H9 (cell line): Measurements from ENCODE around the gene ANXA2. TPM values are rescaled to one million over a fixed set of nuclear protein-coding genes. Genes with fewer than 3 reads are reported as not detected.

ENCODE experiments used
- DNase-seq: peaks from one replicate; pipeline ENCODE4 v3.0.0-alpha.2; 2017
- H2AFZ ChIP-seq: one replicate; pipeline ENCODE4 v1.6.1; 2013; ENCODE audit warnings: mild to moderate bottlenecking, low read length, control low read depth, moderate library complexity
- H2AK5ac ChIP-seq: 2 replicates; pipeline ENCODE4 v1.6.1; 2013; ENCODE audit warnings: low read length, control low read depth, mixed read lengths; ENCODE audit not compliant: insufficient read length
- H2BK120ac ChIP-seq: one replicate; pipeline ENCODE4 v1.6.1; 2013; ENCODE audit warnings: low read depth, mild to moderate bottlenecking, low read length, control low read depth, inconsistent platforms; ENCODE audit not compliant: poor library complexity, severe bottlenecking
- H2BK12ac ChIP-seq: 2 replicates; pipeline ENCODE4 v1.6.1; 2013; ENCODE audit warnings: low read length, control low read depth, mixed read lengths, low read depth; ENCODE audit not compliant: insufficient read length
- H2BK15ac ChIP-seq: 2 replicates; pipeline ENCODE4 v1.6.1; 2013; ENCODE audit warnings: low read depth, low read length, control low read depth
- H2BK20ac ChIP-seq: one replicate; pipeline ENCODE4 v1.6.1; 2013; ENCODE audit warnings: low read depth, mild to moderate bottlenecking, low read length, control low read depth, inconsistent platforms; ENCODE audit not compliant: poor library complexity, severe bottlenecking
- H2BK5ac ChIP-seq: 2 replicates; pipeline ENCODE4 v1.6.1; 2013; ENCODE audit warnings: low read length, control low read depth, mixed read lengths; ENCODE audit not compliant: insufficient read length
- H3K14ac ChIP-seq: 2 replicates; pipeline ENCODE4 v1.6.1; 2013; ENCODE audit warnings: low read length, control low read depth; ENCODE audit not compliant: insufficient read depth
- H3K18ac ChIP-seq: 2 replicates; pipeline ENCODE4 v1.6.1; 2013; ENCODE audit warnings: low read depth, mild to moderate bottlenecking, mixed read lengths, low read length, control low read depth; ENCODE audit not compliant: insufficient read length
- H3K23ac ChIP-seq: 2 replicates; pipeline ENCODE4 v1.6.1; 2013; ENCODE audit warnings: low read length, control low read depth, mixed read lengths, low read depth; ENCODE audit not compliant: insufficient read length
- H3K23me2 ChIP-seq: 2 replicates; pipeline ENCODE4 v1.6.1; 2013; ENCODE audit warnings: low read depth, mild to moderate bottlenecking, mixed read lengths, low read length, control low read depth; ENCODE audit not compliant: insufficient read length, poor library complexity, severe bottlenecking
- H3K27ac ChIP-seq: 2 replicates; pipeline ENCODE4 v1.5.1; 2013; ENCODE audit warnings: low read length, control low read depth, mixed read lengths, low read depth; ENCODE audit not compliant: insufficient read length
- H3K27me3 ChIP-seq: 2 replicates; pipeline ENCODE4 v1.6.1; 2013; ENCODE audit warnings: low read length, control low read depth, inconsistent platforms; ENCODE audit not compliant: insufficient read depth
- H3K4ac ChIP-seq: 2 replicates; pipeline ENCODE4 v1.6.1; 2013; ENCODE audit warnings: low read depth, mild to moderate bottlenecking, control low read depth, inconsistent platforms, low read length, moderate library complexity
- H3K4me1 ChIP-seq: 2 replicates; pipeline ENCODE4 v1.6.1; 2013; ENCODE audit warnings: low read length, control low read depth, inconsistent platforms; ENCODE audit not compliant: insufficient read depth
- H3K4me2 ChIP-seq: 2 replicates; pipeline ENCODE4 v1.6.1; 2013; ENCODE audit warnings: low read length, control low read depth, mixed read lengths; ENCODE audit not compliant: insufficient read length, insufficient read depth
- H3K56ac ChIP-seq: 2 replicates; pipeline ENCODE4 v1.6.1; 2013; ENCODE audit warnings: low read depth, mild to moderate bottlenecking, mixed read lengths, low read length, control low read depth; ENCODE audit not compliant: insufficient read length
- H3K79me1 ChIP-seq: 2 replicates; pipeline ENCODE4 v1.6.1; 2013; ENCODE audit warnings: low read depth, mild to moderate bottlenecking, moderate library complexity, low read length, control low read depth, inconsistent platforms; ENCODE audit not compliant: insufficient read depth, poor library complexity, severe bottlenecking
- H3K79me2 ChIP-seq: 2 replicates; pipeline ENCODE4 v1.6.1; 2013; ENCODE audit warnings: low read length, control low read depth, inconsistent platforms; ENCODE audit not compliant: insufficient read depth
- H3K9ac ChIP-seq: 2 replicates; pipeline ENCODE4 v1.6.1; 2013; ENCODE audit warnings: low read length, control low read depth, mixed read lengths; ENCODE audit not compliant: insufficient read length; ENCODE audit errors: extremely low read depth
- H3K9me3 ChIP-seq: one replicate; pipeline ENCODE4 v1.6.1; 2013; ENCODE audit warnings: low read depth, low read length, inconsistent platforms; ENCODE audit not compliant: control insufficient read depth
- H3T11ph ChIP-seq: one replicate; pipeline ENCODE4 v1.6.1; 2013; ENCODE audit warnings: mild to moderate bottlenecking, low read length, control low read depth, inconsistent platforms
- H4K20me1 ChIP-seq: one replicate; pipeline ENCODE4 v1.6.1; 2013; ENCODE audit not compliant: control insufficient read depth, insufficient read length, insufficient read depth
- H4K5ac ChIP-seq: 2 replicates; pipeline ENCODE4 v1.6.1; 2013; ENCODE audit warnings: low read depth, mild to moderate bottlenecking, mixed read lengths, low read length, control low read depth; ENCODE audit not compliant: insufficient read length
- H4K8ac ChIP-seq: replicated peaks from 2 replicates; pipeline ENCODE4 v1.6.1; 2013; ENCODE audit warnings: low read length, control low read depth, mixed read lengths, low read depth; ENCODE audit not compliant: insufficient read length
- H4K91ac ChIP-seq: 2 replicates; pipeline ENCODE4 v1.6.1; 2013; ENCODE audit warnings: low read depth, mild to moderate bottlenecking, moderate library complexity, mixed read lengths, low read length, control low read depth; ENCODE audit not compliant: insufficient read length
- H3K27ac Mint-ChIP-seq, 3 experiments: 2 replicates in 2 of 3; 3 replicates in 1 of 3; pipeline ENCODE4 v1.8.0; 2020 to 2021; ENCODE audit warnings: mixed read lengths in 3 of 3, mild to moderate bottlenecking in 1 of 3, moderate library complexity in 1 of 3
- H3K27me3 Mint-ChIP-seq: 2 replicates; pipeline ENCODE4 v1.8.0; 2021; ENCODE audit warnings: low read depth, mild to moderate bottlenecking, moderate library complexity, mixed read lengths
- H3K36me3 Mint-ChIP-seq, 3 experiments: 2 replicates in 2 of 3; 3 replicates in 1 of 3; pipeline ENCODE4 v1.8.0; 2020 to 2021; ENCODE audit warnings: low read depth in 3 of 3, mixed read lengths in 3 of 3; ENCODE audit not compliant: insufficient read depth in 1 of 3
- H3K4me1 Mint-ChIP-seq, 2 experiments: 2 replicates each; pipeline ENCODE4 v1.8.0; 2020; ENCODE audit warnings: mixed read lengths in 2 of 2
- H3K4me3 Mint-ChIP-seq, 2 experiments: 2 replicates in 1 of 2; 3 replicates in 1 of 2; pipeline ENCODE4 v1.8.0; 2020 to 2021; ENCODE audit warnings: mild to moderate bottlenecking in 2 of 2, mixed read lengths in 2 of 2, moderate library complexity in 1 of 2
- H3K9me3 Mint-ChIP-seq, 2 experiments: 2 replicates in 1 of 2; 3 replicates in 1 of 2; pipeline ENCODE4 v1.8.0; 2020; ENCODE audit warnings: mild to moderate bottlenecking in 2 of 2, mixed read lengths in 2 of 2, moderate library complexity in 1 of 2
- WGBS: extraction: QIAGEN DNeasy Blood & Tissue Kit; methylation state at CpG from one replicate; pipeline ENCODE4 v1.1.7; 2013; ENCODE audit warnings: missing lambda C conversion rate, low lambda C conversion rate, mixed read lengths; ENCODE audit not compliant: insufficient read length; ENCODE audit errors: extremely low coverage; 5-methylcytosine and 5-hydroxymethylcytosine counted together
- total RNA-seq: library from RNA; stranded (reverse); gene quantifications from 2 replicates; pipeline ENCODE4 v1.2.1, GENCODE V29; 2021
- TF ChIP-seq, protein P1 (sequence below): fragments of 200-600 bp; sonication (generic); conservative IDR thresholded peaks from 3 replicates; pipeline ENCODE4 v1.8.0; 2021; ENCODE audit warnings: antibody characterized with exemption, mild to moderate bottlenecking

Gene ANXA2
- total RNA-seq, 1 experiment from 2014 or later, result 126 TPM

- no peak overlapping the region for H4K91ac ChIP-seq
- no peak overlapping the region for H2BK5ac ChIP-seq
- no peaks in the 10 kb centered on the region for H3K79me1 ChIP-seq
- no peaks in the 10 kb centered on the region for H3K27me3 ChIP-seq
- no peak overlapping the region for H3K9ac ChIP-seq
- no peak overlapping the region for H2BK120ac ChIP-seq
- no peaks in the 10 kb centered on the region for H3K79me2 ChIP-seq
- no peaks in the 10 kb centered on the region for H3K9me3 ChIP-seq
- Mint-ChIP-seq H3K4me1 (peaks cover 7 to 14% of the 10 kb centered on the region in 2 experiments; a peak in 2 of 4 replicates), H3K27me3 (no peaks in the 10 kb centered on the region), H3K27ac (no peak overlapping the region), H3K36me3 (peaks cover 5 to 20% (median 16%) of the 10 kb centered on the region in 3 experiments; a peak in 6 of 7 replicates), H3K9me3 (no peaks in the 10 kb centered on the region), H3K4me3 (no peak overlapping the region)
- no peak overlapping the region for H3K27ac ChIP-seq
- no peak overlapping the region for H2AK5ac ChIP-seq
- H3K56ac ChIP-seq, result no peak overlapping the region
- H2BK12ac ChIP-seq, result no peak overlapping the region
- H3K4me1 ChIP-seq, result no peaks in the 10 kb centered on the region
- H4K20me1 ChIP-seq, result no peaks in the 10 kb centered on the region
- H4K5ac ChIP-seq, result no peak overlapping the region
- no peak overlapping the region for H4K8ac ChIP-seq
- H2BK20ac ChIP-seq, result no peak overlapping the region
- no peak overlapping the region for H3K23ac ChIP-seq
- H3K18ac ChIP-seq, result no peak overlapping the region
- H3K4ac ChIP-seq, result no peak overlapping the region
- no peaks in the 10 kb centered on the region for H3K23me2 ChIP-seq
- no CpG with 5 or more reads among the region's 2 CpGs for WGBS
- TF ChIP-seq, protein P1, sequence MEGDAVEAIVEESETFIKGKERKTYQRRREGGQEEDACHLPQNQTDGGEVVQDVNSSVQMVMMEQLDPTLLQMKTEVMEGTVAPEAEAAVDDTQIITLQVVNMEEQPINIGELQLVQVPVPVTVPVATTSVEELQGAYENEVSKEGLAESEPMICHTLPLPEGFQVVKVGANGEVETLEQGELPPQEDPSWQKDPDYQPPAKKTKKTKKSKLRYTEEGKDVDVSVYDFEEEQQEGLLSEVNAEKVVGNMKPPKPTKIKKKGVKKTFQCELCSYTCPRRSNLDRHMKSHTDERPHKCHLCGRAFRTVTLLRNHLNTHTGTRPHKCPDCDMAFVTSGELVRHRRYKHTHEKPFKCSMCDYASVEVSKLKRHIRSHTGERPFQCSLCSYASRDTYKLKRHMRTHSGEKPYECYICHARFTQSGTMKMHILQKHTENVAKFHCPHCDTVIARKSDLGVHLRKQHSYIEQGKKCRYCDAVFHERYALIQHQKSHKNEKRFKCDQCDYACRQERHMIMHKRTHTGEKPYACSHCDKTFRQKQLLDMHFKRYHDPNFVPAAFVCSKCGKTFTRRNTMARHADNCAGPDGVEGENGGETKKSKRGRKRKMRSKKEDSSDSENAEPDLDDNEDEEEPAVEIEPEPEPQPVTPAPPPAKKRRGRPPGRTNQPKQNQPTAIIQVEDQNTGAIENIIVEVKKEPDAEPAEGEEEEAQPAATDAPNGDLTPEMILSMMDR, result no peak
- H2BK15ac ChIP-seq, result no peak overlapping the region
- no peak for DNase-seq
- no peak overlapping the region for H2AFZ ChIP-seq
- no peak overlapping the region for H3T11ph ChIP-seq
- no peak overlapping the region for H3K14ac ChIP-seq
- H3K4me2 ChIP-seq, result no peak overlapping the region
Observed at GRCh38 chr15:60425461-60425860, 27.7 kb upstream of the ANXA2 start.
